NCI-H748 (cell line): Measurements from ENCODE around the gene ADGRG6.
"Not testable (repeated sequence)": the region's sequence is repeated elsewhere in the genome, so short reads cannot be mapped to it uniquely, and the experiment has no call there.

Experiments used
- DNase-seq: peaks from one replicate; lab custom pipeline; 2025; ENCODE audit not compliant: unreplicated experiment; lab: John Stamatoyannopoulos, UW

The ADGRG6 gene

DNA sequence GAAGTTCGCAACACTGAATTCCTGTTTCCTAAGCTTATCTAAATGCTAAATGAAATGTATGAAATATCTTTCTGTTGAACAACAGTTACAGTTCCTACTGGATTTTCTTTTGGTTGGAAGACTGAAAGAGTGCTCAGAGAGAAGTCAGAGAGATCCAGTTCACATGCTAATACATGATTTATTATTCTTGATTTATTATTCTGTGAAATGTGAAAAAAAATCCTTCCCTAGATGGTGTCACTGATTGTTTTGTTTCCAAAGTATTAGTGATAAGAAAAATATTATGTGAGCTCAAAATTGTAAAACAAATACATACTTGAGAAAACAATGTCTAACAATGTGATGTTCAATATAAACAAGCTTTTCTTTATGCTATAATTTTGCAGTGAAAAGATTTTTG lies 42.1 kb downstream of the ADGRG6 start:
- DNase-seq, result no peak

DNA sequence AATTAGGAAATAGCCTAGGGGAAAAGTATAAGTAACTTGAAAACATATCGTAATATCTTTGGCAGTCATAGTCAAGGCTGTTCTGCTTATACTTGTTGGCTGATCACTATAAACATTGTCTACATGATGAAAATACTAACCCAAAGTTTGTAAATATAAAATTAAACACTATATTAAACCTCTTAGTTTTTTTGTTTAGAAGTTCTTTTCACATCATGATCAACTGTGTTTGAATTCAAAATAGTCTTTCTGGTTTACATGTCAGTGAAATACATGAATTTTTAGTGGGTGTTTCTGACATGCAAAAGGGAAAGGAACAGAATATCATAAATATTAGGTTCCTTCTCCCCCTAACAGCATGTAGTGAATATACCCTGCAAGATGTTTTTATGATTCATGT lies 43.5 kb downstream of the ADGRG6 start:
- DNase-seq, result no peak

DNA sequence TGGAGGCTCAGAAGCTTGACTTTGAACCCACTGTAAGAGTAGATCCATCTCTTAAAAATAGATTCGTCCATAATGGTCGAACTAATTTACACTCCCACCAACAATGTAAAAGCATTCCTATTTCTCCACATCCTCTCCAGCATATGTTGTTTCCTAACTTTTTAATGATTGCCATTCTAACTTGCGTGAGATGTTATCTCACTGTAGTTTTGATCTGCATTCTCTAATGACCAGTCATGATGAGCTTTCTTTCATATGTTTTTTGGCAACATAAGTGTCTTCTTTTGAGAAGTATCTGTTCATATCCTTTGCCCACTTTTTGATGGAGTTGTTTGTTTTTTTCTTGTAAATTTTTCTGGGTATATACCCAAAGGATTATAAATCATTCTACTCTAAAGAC lies 44.4 kb downstream of the ADGRG6 start:
- DNase-seq, result not testable (repeated sequence)

DNA sequence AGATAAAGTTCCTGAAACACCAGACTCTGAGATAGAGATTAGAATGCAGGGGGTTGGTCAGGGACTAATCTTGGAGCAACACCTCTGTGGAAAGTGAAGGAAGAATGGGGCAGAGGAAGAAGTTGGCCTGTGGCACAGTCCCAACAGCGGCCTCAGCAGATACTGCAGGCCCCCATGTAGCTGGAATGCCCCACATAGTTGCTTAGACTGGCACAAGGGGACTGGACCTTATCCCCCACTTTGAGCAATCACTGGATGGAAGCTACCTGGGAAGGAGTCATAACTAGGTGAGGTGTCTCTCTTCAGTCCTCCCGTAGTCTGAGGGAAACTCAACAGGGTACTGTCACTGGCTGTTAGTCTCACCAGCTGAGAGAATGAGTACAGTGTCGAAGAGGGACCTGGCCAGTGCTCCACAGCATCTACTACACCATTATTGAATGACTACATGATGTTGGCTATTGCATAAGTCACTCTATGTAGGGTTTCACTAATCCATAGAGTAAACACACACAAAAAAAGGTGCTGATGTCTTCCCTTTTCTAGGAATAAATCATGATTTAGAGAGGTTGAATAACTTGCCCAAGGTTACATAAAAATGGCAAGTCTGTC lies 47.5 kb downstream of the ADGRG6 start:
- no peak for DNase-seq

DNA sequence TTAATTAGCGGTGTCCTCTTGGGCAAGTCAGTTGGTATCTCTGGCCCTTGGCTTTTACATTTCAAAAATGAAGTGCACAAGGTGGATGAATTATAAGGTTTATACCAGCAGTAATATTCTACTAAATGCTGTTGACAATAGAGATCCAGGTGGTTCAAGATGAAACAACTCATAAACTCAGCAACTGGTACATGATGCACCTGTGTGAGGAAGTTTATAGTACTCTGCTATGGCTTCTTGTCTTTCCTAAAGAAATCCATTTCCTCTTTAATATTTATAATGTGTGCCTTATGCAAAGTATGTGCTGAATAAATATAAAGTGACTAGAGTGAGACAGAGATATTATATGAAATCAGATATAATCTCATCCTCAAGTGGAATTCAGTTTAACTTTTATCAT lies 48.5 kb downstream of the ADGRG6 start:
- no peak for DNase-seq

DNA sequence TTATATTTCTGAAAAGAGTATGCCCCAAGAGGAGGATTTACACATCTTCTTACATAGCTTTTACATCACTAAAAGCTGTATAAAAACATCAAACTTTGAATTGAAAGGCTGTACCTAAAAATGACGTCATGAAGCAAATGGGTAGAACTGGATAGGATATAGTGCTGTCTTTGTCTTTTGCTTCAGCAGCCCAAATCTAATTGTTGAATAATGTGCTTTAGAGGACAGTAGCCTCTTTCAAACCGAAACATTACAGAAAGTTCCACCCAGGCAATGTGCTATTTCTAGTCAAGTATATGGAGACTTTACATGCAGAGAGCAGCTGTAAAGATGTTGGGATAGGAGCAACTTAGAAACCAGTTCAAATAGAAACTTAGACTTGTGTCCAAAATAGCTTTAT lies 51.9 kb downstream of the ADGRG6 start:
- DNase-seq, result no peak

DNA sequence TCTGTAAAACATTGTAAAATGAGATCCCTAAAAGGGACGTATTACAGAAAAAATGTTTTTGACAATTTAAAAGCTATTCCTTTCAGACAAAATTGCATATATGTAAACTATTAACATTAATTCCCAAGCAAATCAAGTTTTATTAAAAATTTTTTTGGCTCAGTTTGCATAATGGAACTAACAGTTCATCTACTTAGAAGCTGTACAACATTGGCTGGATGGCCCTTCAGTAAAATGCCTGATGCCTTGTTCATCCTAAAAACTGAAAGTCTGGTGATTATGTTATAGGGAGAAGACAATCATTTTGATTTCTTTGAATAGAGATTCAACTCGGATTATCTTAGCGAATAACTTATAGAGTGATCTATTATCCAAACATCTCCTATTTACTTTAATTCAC lies 52.8 kb downstream of the ADGRG6 start:
- no peak for DNase-seq

DNA sequence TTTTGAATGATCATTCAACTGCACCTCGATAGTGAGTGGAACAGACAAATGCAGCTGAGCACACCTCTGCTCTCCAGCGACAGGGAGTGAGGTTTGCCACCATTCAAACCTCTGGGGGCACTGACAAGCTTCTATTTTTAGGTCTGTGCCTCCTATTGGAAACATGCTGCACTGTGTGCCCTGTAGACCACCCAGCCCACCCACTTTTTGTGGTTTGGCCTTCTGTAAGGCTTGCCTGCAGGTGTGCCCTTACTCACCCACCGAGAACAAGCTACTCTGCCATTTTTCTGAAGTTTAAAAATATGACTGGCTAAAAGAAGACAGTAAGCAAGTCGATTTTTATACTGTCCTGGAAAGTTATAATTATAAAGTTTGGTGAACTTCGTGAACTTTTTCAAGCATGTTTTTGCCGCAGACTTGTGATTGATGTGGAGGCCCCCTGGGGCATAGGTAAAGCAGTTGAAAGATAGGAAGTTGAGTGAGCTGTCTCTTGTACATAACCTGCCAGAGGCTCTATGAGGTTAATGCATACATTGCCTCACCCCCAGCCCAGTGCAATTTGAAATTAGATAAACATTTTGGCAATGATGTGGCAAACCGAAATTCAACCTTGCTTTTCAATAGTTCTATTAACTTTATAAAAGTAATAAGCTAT lies 53.8 kb downstream of the ADGRG6 start:
- no peak for DNase-seq

DNA sequence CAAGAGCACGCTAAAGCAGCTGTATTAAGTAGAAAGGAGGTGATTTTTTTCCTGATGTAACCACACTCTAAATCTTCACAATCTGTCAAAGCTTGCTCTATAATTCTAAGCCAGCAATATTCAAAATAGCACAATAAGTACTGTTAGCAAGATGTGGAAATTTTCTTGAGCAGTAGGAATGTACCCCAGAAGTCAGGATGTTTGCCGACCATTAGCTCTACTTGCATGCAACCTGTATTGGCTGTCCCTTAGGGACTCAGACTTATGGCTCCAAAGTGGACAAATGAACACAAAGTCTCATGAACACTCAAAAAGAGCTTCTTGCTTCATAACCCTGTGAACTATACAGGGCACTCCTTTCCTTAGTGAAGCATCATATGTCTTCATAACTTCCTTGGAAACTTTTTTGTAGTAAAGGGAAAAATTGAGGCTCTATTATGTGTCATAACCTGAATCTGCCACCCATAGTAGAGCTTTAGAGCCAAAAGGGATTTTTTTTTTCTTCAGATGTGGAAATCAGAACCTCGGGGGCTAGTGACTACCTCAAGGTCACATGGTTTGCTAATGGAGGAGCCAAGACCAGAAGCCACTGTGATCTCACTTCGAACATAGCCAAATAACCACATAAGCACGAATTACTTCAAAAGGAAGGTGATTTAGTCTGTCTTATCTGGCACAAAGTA lies 54.5 kb downstream of the ADGRG6 start:
- no peak for DNase-seq

DNA sequence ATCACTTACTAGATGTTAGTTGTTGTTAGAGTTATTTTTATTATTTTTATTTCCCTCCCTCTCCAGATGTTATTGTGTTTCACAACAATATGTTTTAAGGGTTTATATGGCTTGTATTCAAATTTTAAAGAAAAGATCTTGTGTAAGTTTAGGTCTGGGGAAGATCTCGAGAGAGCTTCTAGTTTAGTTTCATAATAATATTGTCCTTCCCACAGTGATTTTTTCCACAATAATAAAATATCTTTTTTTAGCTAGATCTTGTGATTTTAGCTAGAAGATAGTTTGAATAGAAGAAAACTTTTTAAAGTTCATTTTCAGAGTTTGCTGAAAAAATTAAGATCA lies 55.0 kb downstream of the ADGRG6 start:
- no peak for DNase-seq

DNA sequence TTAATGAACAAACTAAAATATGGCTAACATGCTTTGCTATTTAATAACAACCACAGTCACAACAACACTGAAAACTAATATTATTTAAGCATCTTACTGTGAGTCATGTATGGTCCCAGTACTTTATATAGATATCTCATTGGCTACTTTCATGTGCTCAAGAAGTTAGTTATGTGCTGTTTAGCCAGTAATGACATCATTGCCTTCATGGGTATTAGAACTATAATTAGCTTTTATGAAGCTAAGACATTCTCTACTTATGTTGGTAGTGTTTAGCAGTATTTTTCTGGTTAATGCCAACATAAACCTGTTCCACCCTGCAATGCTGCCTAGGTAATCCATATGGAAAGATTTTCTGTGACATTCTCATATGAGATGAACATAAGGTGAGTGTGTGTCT lies 56.1 kb downstream of the ADGRG6 start:
- no peak for DNase-seq

DNA sequence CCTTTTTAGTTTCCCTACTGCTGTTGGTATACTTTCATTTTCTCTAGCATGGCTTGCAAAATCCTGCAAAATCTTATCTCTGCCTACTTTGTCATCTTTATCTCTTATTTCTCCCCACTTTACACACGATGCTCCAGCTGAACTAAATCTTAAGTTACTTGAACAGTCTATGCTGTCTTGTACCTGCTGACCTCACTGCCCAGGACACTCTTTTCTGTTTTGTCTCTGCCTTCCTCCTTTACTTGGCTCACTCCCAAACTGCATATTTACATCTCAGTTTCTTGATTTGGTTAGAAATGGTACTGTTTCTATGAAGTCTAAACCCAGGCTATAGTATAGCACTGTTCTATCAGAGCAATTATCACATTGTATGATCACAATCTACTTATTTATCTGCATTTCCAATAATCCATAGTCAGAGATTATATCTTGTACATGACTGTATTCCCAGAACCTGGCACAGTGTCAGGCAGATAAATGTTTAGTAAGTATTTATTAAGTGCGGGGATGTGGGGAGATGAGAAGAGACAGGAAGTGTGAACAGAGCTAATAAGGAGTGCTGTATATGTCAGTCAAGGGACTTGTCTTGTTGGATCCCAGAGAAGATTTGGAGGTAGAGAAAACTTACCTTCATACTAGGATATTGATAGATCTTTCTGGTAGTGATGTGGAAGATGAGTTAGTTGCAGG lies 57.6 kb downstream of the ADGRG6 start:
- no peak for DNase-seq

DNA sequence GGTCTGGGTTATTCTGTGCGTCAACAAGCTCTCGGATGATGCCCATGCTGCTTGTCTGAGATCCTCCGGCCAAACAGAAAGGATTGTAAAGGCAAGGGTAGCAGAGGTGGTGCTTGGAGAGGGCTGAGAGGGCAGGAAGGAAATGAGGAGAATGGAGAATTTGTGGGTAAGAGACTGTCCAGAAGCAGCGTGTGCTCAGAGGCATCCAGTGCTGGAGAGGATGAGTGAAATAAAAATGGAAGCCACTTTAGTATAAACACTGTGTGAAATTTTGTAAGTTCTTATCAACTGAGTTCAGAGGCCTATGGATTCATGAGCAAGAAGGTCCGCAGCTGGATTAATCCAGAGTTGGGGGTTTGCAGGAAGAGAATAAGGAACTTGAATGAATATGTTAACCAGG lies 59.5 kb downstream of the ADGRG6 start:
- DNase-seq, result no peak

DNA sequence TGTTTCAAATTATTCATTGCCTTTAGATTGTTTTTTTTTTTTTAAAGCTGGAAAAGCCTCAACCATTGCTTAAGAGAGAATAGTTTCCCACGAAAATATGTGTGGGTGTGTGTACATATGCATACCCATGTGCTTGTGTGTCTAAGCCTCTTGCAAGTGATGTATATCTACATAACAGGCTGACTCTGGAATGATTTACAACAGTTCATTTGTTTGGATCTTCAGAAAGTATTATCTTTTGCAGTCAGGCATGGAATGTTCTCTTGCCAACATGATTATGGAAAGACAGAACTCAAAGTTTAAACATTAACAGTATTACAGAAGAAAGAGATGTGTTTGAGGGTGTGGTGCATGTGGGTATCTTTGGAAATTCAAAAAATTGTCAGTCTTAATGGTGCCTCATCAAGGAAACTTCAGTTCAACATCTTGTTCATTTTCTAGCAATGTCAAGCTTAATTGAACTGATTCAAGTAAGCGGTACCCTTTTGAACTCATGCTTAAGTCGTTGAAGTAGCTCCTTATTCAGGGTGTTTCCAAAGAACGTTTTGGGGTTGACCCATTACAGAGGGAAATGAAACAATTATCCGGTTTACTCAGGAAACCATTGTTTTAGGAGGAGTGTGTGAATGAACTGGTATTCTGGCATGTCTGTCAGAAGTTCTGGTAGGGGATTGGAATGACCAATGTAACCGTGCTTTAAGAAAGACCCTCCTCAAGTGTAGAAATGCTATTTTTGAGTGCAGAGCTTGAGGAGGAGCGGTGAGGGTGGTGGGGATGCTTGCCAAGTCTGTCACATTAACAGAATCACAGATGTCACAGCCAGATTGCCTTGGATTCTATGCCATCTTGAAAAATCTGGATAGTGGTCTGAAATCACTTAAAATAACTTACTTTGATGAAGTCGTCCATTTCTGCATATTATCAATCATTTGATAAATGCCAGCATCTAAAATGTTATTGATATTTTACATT lies 60.3 kb downstream of the ADGRG6 start:
- no peak for DNase-seq

DNA sequence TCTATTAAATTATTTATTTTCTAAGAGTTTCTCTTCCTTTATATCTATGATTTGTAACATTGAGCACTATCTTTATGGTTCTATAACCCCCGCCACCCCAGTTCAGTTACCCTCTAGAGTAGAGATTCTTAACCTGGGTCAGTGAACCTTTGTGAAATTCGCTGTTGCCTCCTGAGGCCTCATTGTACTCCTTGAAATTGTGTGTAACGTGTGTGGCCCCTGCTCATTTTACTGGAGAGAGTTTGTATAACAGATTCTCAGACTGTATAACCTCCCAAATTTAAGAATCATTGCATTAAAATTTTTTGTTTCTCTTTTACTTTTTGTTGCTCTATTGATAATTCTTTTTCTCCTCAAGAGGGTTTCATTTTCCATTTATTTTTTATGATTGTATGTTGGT lies 65.3 kb downstream of the ADGRG6 start:
- no peak for DNase-seq

DNA sequence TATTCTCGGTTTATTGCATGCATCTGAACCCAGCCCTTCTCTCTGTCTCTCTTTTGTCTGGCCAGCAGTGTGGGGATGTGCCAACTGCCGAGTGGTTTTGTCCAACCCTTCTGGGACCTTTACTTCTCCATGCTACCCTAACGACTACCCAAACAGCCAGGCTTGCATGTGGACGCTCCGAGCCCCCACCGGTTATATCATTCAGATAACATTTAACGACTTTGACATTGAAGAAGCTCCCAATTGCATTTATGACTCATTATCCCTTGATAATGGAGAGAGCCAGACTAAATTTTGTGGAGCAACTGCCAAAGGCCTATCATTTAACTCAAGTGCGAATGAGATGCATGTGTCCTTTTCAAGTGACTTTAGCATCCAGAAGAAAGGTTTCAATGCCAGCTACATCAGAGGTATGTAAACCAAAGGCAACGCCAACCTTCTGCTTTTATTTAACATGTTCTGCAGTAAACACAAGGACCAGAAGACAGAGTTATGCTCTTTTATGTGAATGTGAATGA lies 65.8 kb downstream of the ADGRG6 start:
- no peak for DNase-seq

DNA sequence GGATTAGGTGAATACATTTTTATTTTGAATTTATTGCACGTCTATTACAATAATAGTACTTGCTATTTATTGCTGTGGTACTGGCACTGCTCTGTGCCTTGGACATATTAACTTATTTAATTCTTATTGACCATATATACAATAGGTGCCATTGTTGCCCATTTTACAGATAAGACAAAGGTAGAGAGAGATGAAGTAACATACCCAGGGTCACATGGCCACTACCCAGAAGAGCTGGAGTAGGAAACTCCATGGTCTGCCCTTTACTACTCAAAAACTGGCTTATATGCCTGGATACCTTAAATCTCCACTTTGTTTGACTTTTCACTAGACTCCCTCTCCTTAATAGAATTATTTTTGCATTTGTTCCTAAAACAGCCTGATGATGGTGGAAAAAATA lies 67.5 kb downstream of the ADGRG6 start:
- DNase-seq, result no peak

DNA sequence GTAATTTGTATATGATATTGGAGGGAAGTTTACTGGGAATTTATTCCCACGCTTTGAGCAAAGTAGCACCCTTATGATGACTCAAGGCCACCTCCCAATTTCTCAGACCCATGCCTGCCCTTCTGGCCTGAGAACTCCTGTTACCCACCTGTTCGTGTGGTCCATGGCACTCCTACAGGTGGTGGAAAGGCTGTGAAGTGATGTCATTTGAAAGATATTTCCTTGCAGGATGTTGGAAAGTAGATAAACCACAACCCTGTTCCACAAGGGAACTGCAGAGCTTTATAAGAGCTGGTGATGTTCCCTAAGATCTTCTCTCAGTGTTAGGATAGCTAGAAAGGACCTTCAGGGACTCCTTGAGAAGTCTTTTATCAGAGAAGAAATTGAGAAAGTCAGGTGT lies 70.5 kb downstream of the ADGRG6 start:
- no peak for DNase-seq

DNA sequence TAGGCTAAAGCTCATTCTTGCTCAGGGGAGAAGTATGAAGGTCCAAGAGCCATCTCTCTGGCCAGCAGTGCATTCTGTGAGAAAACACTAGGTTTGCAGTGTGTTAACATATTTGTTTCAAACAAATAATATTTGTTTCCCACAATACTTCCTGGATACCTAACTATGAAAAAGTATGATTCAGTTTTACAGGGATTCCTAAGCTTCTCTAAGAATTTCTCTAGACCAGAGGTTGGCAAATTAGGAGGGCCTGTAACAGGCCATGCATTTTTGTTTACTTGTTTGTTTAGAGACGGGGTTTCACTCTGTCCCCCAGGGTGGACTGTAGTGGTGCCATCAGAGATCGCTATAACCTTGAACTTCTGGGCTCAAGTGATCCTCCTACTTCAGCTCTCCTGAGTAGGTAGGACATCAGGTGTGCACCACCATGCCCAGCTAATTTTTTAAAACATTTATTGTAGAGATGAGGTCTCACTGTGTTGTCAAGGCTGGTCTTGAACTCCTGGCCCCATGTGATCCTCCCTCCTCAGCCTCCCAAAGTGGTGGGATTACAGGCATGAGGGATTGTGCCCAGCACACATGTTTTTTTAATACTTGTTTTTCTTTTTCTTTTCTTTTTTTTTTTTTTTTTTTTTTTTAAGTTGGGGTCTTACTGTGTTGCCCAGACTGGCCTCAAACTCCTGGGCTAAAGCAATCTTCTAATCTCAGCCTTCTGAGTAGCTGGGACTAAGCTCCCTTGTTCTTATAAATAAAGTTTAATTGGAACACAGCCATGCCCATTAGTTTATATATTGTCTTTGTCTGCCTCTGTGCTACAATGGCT lies 71.7 kb downstream of the ADGRG6 start:
- no peak for DNase-seq
